ENCODE measurements around the gene HNRNPUL1.
"Not testable (repeated sequence)": the region's sequence is repeated elsewhere in the genome, so short reads cannot be mapped to it uniquely, and the experiment has no call there.

The HNRNPUL1 gene

GRCh38 chr19:41274802-41275201 is 10.6 kb downstream of the HNRNPUL1 start:
- intact Hi-C loops (cut with micrococcal nuclease) = no loop called here
- Mint-ChIP-seq H3K36me3 (ENCODE audit: low read depth) (peaks cover 100% of the 10 kb centered on the region), H3K4me1 (ENCODE audit: low read depth) (peaks cover 22% of the 10 kb centered on the region), H3K4me3 (no peak overlapping the region), H3K27me3 (no peaks in the 10 kb centered on the region), H3K27ac (no peak overlapping the region), H3K9me3 (no peaks in the 10 kb centered on the region)

GRCh38 chr19:41276231-41276630 is 12.1 kb downstream of the HNRNPUL1 start:
- Mint-ChIP-seq H3K4me1 (ENCODE audit: low read depth) (peaks cover 22% of the 10 kb centered on the region), H3K9me3 (no peaks in the 10 kb centered on the region), H3K27ac (no peak overlapping the region), H3K27me3 (no peaks in the 10 kb centered on the region), H3K36me3 (ENCODE audit: low read depth) (peaks cover 100% of the 10 kb centered on the region), H3K4me3 (no peak overlapping the region)
- intact Hi-C loops (cut with micrococcal nuclease) = no loop called here

DNA sequence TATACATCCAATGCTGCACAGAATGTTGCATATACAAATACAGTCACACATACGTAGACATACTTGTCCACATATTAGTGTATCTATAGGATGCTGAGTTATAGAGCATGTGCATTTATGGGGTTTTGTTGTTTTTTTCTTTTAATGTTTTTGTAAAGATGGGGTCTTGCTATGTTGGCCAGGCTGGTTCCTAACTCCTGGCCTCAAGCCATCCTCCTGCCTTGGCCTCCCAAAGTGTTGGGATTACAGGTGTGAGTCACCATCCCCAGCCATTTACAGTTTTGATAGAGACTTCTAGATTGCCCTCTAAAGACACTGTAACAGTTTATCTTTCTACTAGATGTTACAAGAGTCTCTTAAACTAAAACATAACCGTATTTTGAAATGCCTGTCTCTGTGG is 14.3 kb downstream of the HNRNPUL1 start:
- intact Hi-C loops (cut with micrococcal nuclease) = no loop called here
- H3K4me1 Mint-ChIP-seq (ENCODE audit: low read depth) = peaks cover 11% of the 10 kb centered on the region
- no peak overlapping the region for H3K4me3 Mint-ChIP-seq
- H3K36me3 Mint-ChIP-seq (ENCODE audit: low read depth) = peaks cover 100% of the 10 kb centered on the region
- H3K9me3 Mint-ChIP-seq = no peaks in the 10 kb centered on the region
- no peaks in the 10 kb centered on the region for H3K27me3 Mint-ChIP-seq
- H3K27ac Mint-ChIP-seq = no peak overlapping the region

DNA sequence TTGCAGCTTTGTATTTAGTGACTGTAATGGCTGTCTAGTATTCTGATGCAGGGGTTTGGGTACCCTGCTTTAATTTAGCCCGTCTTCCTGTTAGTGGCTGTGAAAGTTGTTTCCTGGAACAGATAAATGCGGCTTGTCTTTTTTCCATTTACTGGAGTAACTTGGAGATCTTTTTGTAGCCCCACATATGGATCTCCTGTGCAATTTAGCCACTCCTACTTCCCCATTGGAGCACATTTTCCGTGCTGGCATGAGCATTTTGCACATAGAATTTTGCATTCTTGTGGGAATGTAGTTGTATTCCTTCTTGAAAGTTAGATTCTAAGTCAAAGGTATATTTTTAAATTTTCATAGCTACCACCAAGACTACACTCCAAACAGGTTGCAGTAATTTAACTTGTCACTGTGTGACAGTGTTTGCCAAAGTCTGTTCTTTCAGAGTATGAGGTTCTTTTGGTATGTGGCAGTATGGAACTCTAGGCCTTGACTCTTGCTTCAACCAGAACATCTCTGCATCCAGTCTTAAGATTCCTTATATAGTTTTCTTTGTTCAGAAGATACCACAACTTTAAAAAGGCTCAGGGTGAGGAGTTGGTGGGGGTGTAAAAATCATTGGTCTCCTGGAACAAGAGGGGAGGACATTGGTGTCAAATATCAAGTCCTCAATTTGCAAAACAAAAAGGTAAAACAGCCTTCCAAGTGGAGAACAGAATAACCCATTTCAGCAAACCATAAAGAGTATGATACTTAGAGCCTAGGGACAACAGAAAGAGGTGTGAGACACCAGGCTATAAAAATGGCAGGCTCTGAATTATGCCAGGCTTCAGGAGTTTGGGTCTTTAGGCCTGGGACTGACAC is 24.7 kb downstream of the HNRNPUL1 start:
- Mint-ChIP-seq H3K4me3 (no peak overlapping the region), H3K36me3 (ENCODE audit: low read depth) (peaks cover 100% of the 10 kb centered on the region), H3K9me3 (no peaks in the 10 kb centered on the region), H3K27ac (no peak overlapping the region), H3K27me3 (no peaks in the 10 kb centered on the region), H3K4me1 (ENCODE audit: low read depth) (no peaks in the 10 kb centered on the region)
- intact Hi-C loops (cut with micrococcal nuclease) = no loop called here

GRCh38 chr19:41289814-41290213 is 25.6 kb downstream of the HNRNPUL1 start:
- H3K27me3 Mint-ChIP-seq; H3K9me3 Mint-ChIP-seq; H3K4me1 Mint-ChIP-seq (ENCODE audit: low read depth); H3K27ac Mint-ChIP-seq; intact Hi-C loops (cut with micrococcal nuclease); H3K4me3 Mint-ChIP-seq: not testable (repeated sequence)
- peaks cover 100% of the 10 kb centered on the region for H3K36me3 Mint-ChIP-seq (ENCODE audit: low read depth)

GRCh38 chr19:41294393-41294792 is 30.2 kb downstream of the HNRNPUL1 start:
- peaks cover 33% of the 10 kb centered on the region for H3K4me1 Mint-ChIP-seq (ENCODE audit: low read depth)
- intact Hi-C loops (cut with micrococcal nuclease) = no loop called here
- no peak overlapping the region for H3K4me3 Mint-ChIP-seq
- no peaks in the 10 kb centered on the region for H3K27me3 Mint-ChIP-seq
- H3K9me3 Mint-ChIP-seq = no peaks in the 10 kb centered on the region
- no peak overlapping the region for H3K27ac Mint-ChIP-seq
- peaks cover 100% of the 10 kb centered on the region for H3K36me3 Mint-ChIP-seq (ENCODE audit: low read depth)

DNA sequence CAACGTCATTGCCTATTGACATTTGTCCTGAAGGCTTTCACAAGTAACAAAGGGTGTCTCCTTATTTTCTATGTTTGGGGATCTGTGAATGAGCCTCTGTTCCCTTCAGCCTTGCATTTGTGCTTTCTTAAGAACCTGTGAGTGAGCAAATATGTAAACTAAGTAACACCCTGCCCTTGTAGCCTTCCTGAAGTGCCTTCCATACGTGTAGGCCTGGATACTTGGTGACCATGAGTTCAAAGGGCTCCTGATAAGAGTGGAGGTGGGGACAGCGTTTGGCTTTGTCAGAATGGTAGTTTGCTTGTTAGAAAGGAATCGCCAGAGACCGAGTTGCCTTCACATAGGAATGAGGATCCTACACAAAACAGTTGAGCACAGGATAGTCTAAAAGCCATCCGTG is 31.3 kb downstream of the HNRNPUL1 start:
- H3K4me1 Mint-ChIP-seq (ENCODE audit: low read depth) = peaks cover 44% of the 10 kb centered on the region
- peaks cover 100% of the 10 kb centered on the region for H3K36me3 Mint-ChIP-seq (ENCODE audit: low read depth)
- no peak overlapping the region for H3K27ac Mint-ChIP-seq
- no peaks in the 10 kb centered on the region for H3K9me3 Mint-ChIP-seq
- no peaks in the 10 kb centered on the region for H3K27me3 Mint-ChIP-seq
- no peak overlapping the region for H3K4me3 Mint-ChIP-seq
- intact Hi-C loops (cut with micrococcal nuclease) = no loop called here

- no peaks in the 10 kb centered on the region for H3K9me3 Mint-ChIP-seq
- H3K4me1 Mint-ChIP-seq (ENCODE audit: low read depth) = peaks cover 49% of the 10 kb centered on the region
- no peak overlapping the region for H3K4me3 Mint-ChIP-seq
- H3K27ac Mint-ChIP-seq = peak overlapping the region; percentile 83
- H3K27me3 Mint-ChIP-seq = no peaks in the 10 kb centered on the region
- intact Hi-C loops (cut with micrococcal nuclease) = no loop called here
- H3K36me3 Mint-ChIP-seq (ENCODE audit: low read depth) = peaks cover 100% of the 10 kb centered on the region
Measured at GRCh38 chr19:41296433-41296871, 32.3 kb downstream of the HNRNPUL1 start.

- intact Hi-C loops (cut with micrococcal nuclease) = loop anchor here (1.0 kb wide), 2 partner anchors 11 to 34 kb away; no protein-coding TSS in a partner anchor
- H3K4me1 Mint-ChIP-seq (ENCODE audit: low read depth) = peaks cover 62% of the 10 kb centered on the region
Measured at GRCh38 chr19:41297628-41298347, 33.6 kb downstream of the HNRNPUL1 start.

GRCh38 chr19:41298348-41298964 is 34.3 kb downstream of the HNRNPUL1 start:
- peak overlapping the region; percentile 83 for H3K27ac Mint-ChIP-seq
- H3K4me3 Mint-ChIP-seq = peak overlapping the region; percentile 39
- intact Hi-C loops (cut with micrococcal nuclease) = loop anchor here (1.0 kb wide), 2 partner anchors 10 to 35 kb away; no protein-coding TSS in a partner anchor
- no peaks in the 10 kb centered on the region for H3K27me3 Mint-ChIP-seq
- H3K36me3 Mint-ChIP-seq (ENCODE audit: low read depth) = peaks cover 100% of the 10 kb centered on the region
- peaks cover 66% of the 10 kb centered on the region for H3K4me1 Mint-ChIP-seq (ENCODE audit: low read depth)
- no peaks in the 10 kb centered on the region for H3K9me3 Mint-ChIP-seq

More at GRCh38 chr19:41297628-41298347, 33.6 kb downstream of the HNRNPUL1 start:
- Mint-ChIP-seq H3K36me3 (ENCODE audit: low read depth) (peaks cover 100% of the 10 kb centered on the region), H3K4me3 (no peak overlapping the region), H3K9me3 (no peaks in the 10 kb centered on the region), H3K27me3 (no peaks in the 10 kb centered on the region), H3K27ac (peak overlapping the region; percentile 83)

GRCh38 chr19:41299046-41299754 is 35.0 kb downstream of the HNRNPUL1 start:
- no peak overlapping the region for H3K4me3 Mint-ChIP-seq
- peak overlapping the region; percentile 83 for H3K27ac Mint-ChIP-seq
- H3K9me3 Mint-ChIP-seq = no peaks in the 10 kb centered on the region
- no peaks in the 10 kb centered on the region for H3K27me3 Mint-ChIP-seq
- peaks cover 100% of the 10 kb centered on the region for H3K36me3 Mint-ChIP-seq (ENCODE audit: low read depth)
- H3K4me1 Mint-ChIP-seq (ENCODE audit: low read depth) = peaks cover 68% of the 10 kb centered on the region
- intact Hi-C loops (cut with micrococcal nuclease) = no loop called here

DNA sequence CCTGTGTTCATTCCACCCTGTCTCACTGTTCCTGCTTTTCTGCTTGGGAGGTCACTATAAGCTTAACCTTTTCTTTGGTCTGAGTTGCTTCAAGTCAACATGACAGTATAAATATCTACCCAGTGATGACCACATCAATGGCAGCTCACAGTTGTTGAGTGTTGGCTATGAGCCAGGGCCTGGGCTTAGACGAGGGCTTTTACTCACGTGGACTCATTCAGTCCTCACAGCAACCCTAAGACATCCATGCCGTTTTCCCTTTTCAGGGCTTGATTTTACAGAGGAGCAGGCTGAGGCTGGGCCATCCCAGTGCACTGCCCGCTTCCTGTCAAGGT is 35.5 kb downstream of the HNRNPUL1 start:
- H3K4me3 Mint-ChIP-seq = no peak overlapping the region
- H3K4me1 Mint-ChIP-seq (ENCODE audit: low read depth) = peaks cover 71% of the 10 kb centered on the region
- intact Hi-C loops (cut with micrococcal nuclease) = no loop called here
- H3K27me3 Mint-ChIP-seq = no peaks in the 10 kb centered on the region
- H3K9me3 Mint-ChIP-seq = no peaks in the 10 kb centered on the region
- peaks cover 100% of the 10 kb centered on the region for H3K36me3 Mint-ChIP-seq (ENCODE audit: low read depth)
- peak overlapping the region; percentile 83 for H3K27ac Mint-ChIP-seq

GRCh38 chr19:41300555-41300954 is 36.4 kb downstream of the HNRNPUL1 start:
- no peaks in the 10 kb centered on the region for H3K27me3 Mint-ChIP-seq
- intact Hi-C loops (cut with micrococcal nuclease) = no loop called here
- H3K27ac Mint-ChIP-seq = no peak overlapping the region
- H3K4me1 Mint-ChIP-seq (ENCODE audit: low read depth) = peaks cover 78% of the 10 kb centered on the region
- H3K9me3 Mint-ChIP-seq = no peaks in the 10 kb centered on the region
- H3K36me3 Mint-ChIP-seq (ENCODE audit: low read depth) = peaks cover 100% of the 10 kb centered on the region
- no peak overlapping the region for H3K4me3 Mint-ChIP-seq
